Measurements from ENCODE around the gene CUL2.
A peak's percentile ranks its signal among the peaks of the same experiment; 100 is the strongest.
"Not testable (repeated sequence)": the region's sequence is repeated elsewhere in the genome, so short reads cannot be mapped to it uniquely, and the experiment has no call there.

Gene CUL2

GRCh38 chr10:35079265-35079664, 10.9 kb downstream of the CUL2 start:
- no peak for DNase-seq

GRCh38 chr10:35075228-35075627, 14.9 kb downstream of the CUL2 start:
- no peak for DNase-seq

GRCh38 chr10:35074266-35074665, 15.9 kb downstream of the CUL2 start:
- DNase-seq = no peak

GRCh38 chr10:35070521-35070920, 19.6 kb downstream of the CUL2 start:
- DNase-seq = no peak

GRCh38 chr10:35063837-35064454, 26.2 kb downstream of the CUL2 start:
- no peak for DNase-seq

- no peak for DNase-seq
These were observed 30.7 kb downstream of the CUL2 start for GRCh38 chr10:35059481-35059880.

- DNase-seq = no peak
These were observed 31.5 kb downstream of the CUL2 start for GRCh38 chr10:35058686-35059085.

GRCh38 chr10:35058134-35058533, 32.0 kb downstream of the CUL2 start:
- no peak for DNase-seq

GRCh38 chr10:35056686-35057085, 33.5 kb downstream of the CUL2 start:
- DNase-seq = no peak

- no peak for DNase-seq
These were observed 34.0 kb downstream of the CUL2 start for GRCh38 chr10:35056133-35056532.

- DNase-seq = no peak
These were observed 39.6 kb downstream of the CUL2 start for GRCh38 chr10:35050568-35050967.

GRCh38 chr10:35046074-35046473, 44.1 kb downstream of the CUL2 start:
- no peak for DNase-seq

- DNase-seq = not testable (repeated sequence)
These were observed 44.9 kb downstream of the CUL2 start for GRCh38 chr10:35045275-35045674.

GRCh38 chr10:35043796-35044344, 46.3 kb downstream of the CUL2 start:
- DNase-seq = no peak

GRCh38 chr10:35042783-35043182, 47.4 kb downstream of the CUL2 start:
- DNase-seq = no peak

- no peak for DNase-seq
These were observed 48.6 kb downstream of the CUL2 start for GRCh38 chr10:35041502-35041879.

GRCh38 chr10:35040760-35041501, 49.2 kb downstream of the CUL2 start:
- DNase-seq = no peak

GRCh38 chr10:35037104-35037503, 53.0 kb downstream of the CUL2 start:
- no peak for DNase-seq

GRCh38 chr10:35035606-35036005, 54.5 kb downstream of the CUL2 start:
- no peak for DNase-seq

GRCh38 chr10:35027567-35027966, 62.6 kb downstream of the CUL2 start:
- DNase-seq = no peak

- DNase-seq = no peak
These were observed 64.2 kb downstream of the CUL2 start for GRCh38 chr10:35025916-35026315.

GRCh38 chr10:35020481-35020880, 69.7 kb downstream of the CUL2 start:
- DNase-seq = no peak

- peak; percentile 58 for DNase-seq
These were observed 70.8 kb downstream of the CUL2 start for GRCh38 chr10:35019041-35020024.
